Measurements from ENCODE around the gene L1TD1.

- TF ChIP-seq POLR2AphosphoS5 (IDR thresholded peaks at IDR 0.05; ENCODE audit: low read depth) (peak; percentile 47), CTCF (conservative IDR thresholded peaks at IDR 0.05; ENCODE audit: low read depth in 2 of 2) (no peak), REST (IDR thresholded peaks at IDR 0.05; ENCODE audit: unreplicated experiment) (no peak), CREB1 (CRISPR knock-in tag; IDR thresholded peaks at IDR 0.05; ENCODE audit: low read depth) (no peak), NANOG (IDR thresholded peaks at IDR 0.05; ENCODE audit: borderline replicate concordance) (no peak), EZH2phosphoT487 (IDR thresholded peaks at IDR 0.05; ENCODE audit: unreplicated experiment) (no peak), EZH2 (IDR thresholded peaks at IDR 0.05; ENCODE audit: low read depth, unreplicated experiment) (no peak), JUNB (IDR thresholded peaks at IDR 0.05; ENCODE audit: unreplicated experiment) (no peak), ZNF114 (CRISPR knock-in tag; IDR thresholded peaks at IDR 0.05) (no peak), STAT1 (IDR thresholded peaks at IDR 0.05; ENCODE audit: unreplicated experiment) (no peak), ETS1 (IDR thresholded peaks at IDR 0.05) (no peak), ZNF331 (CRISPR knock-in tag; IDR thresholded peaks at IDR 0.05; ENCODE audit: low read depth) (no peak), ZNF462 (CRISPR knock-in tag; IDR thresholded peaks at IDR 0.05) (no peak)
Observed at GRCh38 chr1:62196086-62196690, 1.5 kb downstream of the L1TD1 start.

Measured in GM23338 (cell line).